ENCODE results near the gene PPARG.

GRCh38 chr3:12451481-12451880, 162.6 kb downstream of the PPARG start:
- TF ChIP-seq YY1 (IDR thresholded peaks at IDR 0.05; ENCODE audit: insufficient read depth, insufficient read length) (no peak), ZNF274 (IDR thresholded peaks at IDR 0.05; ENCODE audit: low read depth, low read length) (no peak), SUZ12 (IDR thresholded peaks at IDR 0.05; ENCODE audit: extremely low read depth, insufficient read depth, insufficient read length) (no peak)
